Lower leg skin (tissue), 3 donors: ENCODE results near the gene CHST6.
"Not testable (repeated sequence)": the region's sequence is repeated elsewhere in the genome, so short reads cannot be mapped to it uniquely, and the experiment has no call there.

Experiments used
- POLR2A ChIP-seq, 2 donors: fragments of 450-650 bp; IDR thresholded peaks; one replicate each; pipeline ENCODE4 v1.6.1; 2016 to 2017; ENCODE audit warnings: antibody characterized with exemption in 2 of 2, mild to moderate bottlenecking in 1 of 2, moderate library complexity in 1 of 2
- TF ChIP-seq, protein P1 (sequence below), 3 donors: fragments of 450-650 bp; IDR thresholded peaks; one replicate each; pipeline ENCODE4 v1.5.1; 2016; ENCODE audit warnings: antibody characterized with exemption in 3 of 3, mild to moderate bottlenecking in 3 of 3, moderate library complexity in 2 of 3

DNA sequence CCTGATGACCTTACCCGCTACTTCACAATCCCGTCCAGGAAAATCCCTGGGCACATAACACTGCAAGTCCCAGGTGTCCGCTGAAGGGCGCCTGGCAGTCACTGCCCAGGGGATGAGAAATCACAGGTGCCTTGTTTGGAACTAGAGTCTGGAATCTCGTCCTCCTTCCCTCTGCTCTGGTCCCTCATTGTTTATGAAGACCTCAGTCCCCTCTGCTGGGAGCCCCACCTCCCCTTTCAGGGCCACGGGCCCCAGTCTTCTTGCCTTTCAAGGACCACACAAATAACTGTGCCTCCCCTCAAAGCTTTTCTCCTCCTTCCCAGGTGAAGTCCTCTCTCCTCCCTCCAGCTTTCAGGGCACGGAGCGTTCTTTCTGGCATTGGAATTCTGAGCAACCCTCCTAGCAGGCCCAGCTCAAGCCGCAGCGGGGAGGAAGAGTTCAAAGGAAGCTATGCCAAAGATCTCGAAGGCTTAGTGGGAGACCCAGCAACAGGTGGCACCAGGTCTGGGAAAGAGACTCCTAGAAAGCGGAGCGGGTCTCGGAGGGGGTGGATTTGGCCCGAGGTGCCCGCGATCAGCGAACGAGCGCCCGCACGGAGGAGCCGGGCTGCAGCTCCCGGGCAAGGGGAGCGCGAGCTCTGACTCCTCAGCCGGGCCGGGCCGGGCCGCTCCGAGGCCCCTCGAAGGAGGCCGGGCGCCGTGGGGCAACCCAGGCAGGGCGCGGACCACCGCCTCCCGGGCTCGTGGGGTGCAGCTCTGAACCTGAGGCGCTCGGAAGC, 21.1 kb upstream of the CHST6 start:
- TF ChIP-seq, protein P1, sequence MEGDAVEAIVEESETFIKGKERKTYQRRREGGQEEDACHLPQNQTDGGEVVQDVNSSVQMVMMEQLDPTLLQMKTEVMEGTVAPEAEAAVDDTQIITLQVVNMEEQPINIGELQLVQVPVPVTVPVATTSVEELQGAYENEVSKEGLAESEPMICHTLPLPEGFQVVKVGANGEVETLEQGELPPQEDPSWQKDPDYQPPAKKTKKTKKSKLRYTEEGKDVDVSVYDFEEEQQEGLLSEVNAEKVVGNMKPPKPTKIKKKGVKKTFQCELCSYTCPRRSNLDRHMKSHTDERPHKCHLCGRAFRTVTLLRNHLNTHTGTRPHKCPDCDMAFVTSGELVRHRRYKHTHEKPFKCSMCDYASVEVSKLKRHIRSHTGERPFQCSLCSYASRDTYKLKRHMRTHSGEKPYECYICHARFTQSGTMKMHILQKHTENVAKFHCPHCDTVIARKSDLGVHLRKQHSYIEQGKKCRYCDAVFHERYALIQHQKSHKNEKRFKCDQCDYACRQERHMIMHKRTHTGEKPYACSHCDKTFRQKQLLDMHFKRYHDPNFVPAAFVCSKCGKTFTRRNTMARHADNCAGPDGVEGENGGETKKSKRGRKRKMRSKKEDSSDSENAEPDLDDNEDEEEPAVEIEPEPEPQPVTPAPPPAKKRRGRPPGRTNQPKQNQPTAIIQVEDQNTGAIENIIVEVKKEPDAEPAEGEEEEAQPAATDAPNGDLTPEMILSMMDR (IDR thresholded peaks at IDR 0.05) = not testable (repeated sequence)
- TF ChIP-seq POLR2A (IDR thresholded peaks at IDR 0.05) = not testable (repeated sequence)
